Sigmoid colon (tissue), 7 donors: Measurements from ENCODE around the gene IZUMO1R. TPM values are rescaled to one million over a fixed set of nuclear protein-coding genes. Genes with fewer than 3 reads are reported as not detected.

Experiments
- DNase-seq: peaks from one replicate; pipeline ENCODE4 v3.0.0-alpha.2; 2019
- H3K27ac ChIP-seq, 4 donors: fragments of 200-600 bp; sonication (generic); one replicate each; pipeline ENCODE4 v1.5.1; 2016 to 2019; ENCODE audit warnings: mild to moderate bottlenecking in 1 of 4
- H3K27me3 ChIP-seq, 3 donors: fragments of 200-600 bp; sonication (generic); one replicate each; pipeline ENCODE4 v1.5.1; 2019; ENCODE audit warnings: mild to moderate bottlenecking in 1 of 3
- H3K36me3 ChIP-seq, 4 donors: fragments of 200-600 bp; sonication (generic); one replicate each; pipeline ENCODE4 v1.5.1; 2016 to 2019
- H3K4me1 ChIP-seq, 4 donors: fragments of 200-600 bp; sonication (generic); one replicate each; pipeline ENCODE4 v1.5.1; 2017 to 2019
- H3K4me3 ChIP-seq, 4 donors: fragments of 200-600 bp; sonication (generic); one replicate each; pipeline ENCODE4 v1.5.1; 2017 to 2019; ENCODE audit warnings: mild to moderate bottlenecking in 2 of 4, moderate library complexity in 1 of 4
- H3K9me3 ChIP-seq, 4 donors: fragments of 200-600 bp in 3 of 4; sonication (generic) in 3 of 4; one replicate each; pipeline versions ENCODE4 v1.5.1 to v1.6.1; 2013 to 2019
- CTCF ChIP-seq, 4 experiments: fragments of 450-650 bp in 3 of 4; fragments of 200-600 bp in 1 of 4; IDR thresholded peaks; one replicate each; pipeline ENCODE4 v1.5.1; 2016 to 2019; ENCODE audit warnings: antibody characterized with exemption in 4 of 4, mild to moderate bottlenecking in 3 of 4, moderate library complexity in 2 of 4
- EP300 ChIP-seq, 4 donors: sonication (generic); formaldehyde crosslinking; IDR thresholded peaks; one replicate each; pipeline ENCODE4 v1.6.1; 2017; ENCODE audit warnings: antibody characterized with exemption in 4 of 4
- POLR2A ChIP-seq, 2 donors: fragments of 450-650 bp; IDR thresholded peaks; one replicate each; pipeline ENCODE4 v1.6.1; 2016; ENCODE audit warnings: antibody characterized with exemption in 2 of 2, mild to moderate bottlenecking in 2 of 2, moderate library complexity in 2 of 2
- POLR2AphosphoS5 ChIP-seq, 4 donors: sonication (generic); formaldehyde crosslinking; IDR thresholded peaks; one replicate each; pipeline ENCODE4 v1.6.1; 2017; ENCODE audit warnings: antibody characterized with exemption in 4 of 4
- WGBS, 2 donors: extraction: QIAGEN DNeasy Blood & Tissue Kit; methylation state at CpG; one replicate each; pipeline ENCODE4 v1.1.7; 2013; 5-methylcytosine and 5-hydroxymethylcytosine counted together
- intact Hi-C: fragments of 100-400 bp; cut with DNase I; formaldehyde crosslinking; loops from one replicate; pipeline ENCODE4 v1.15.1; 2023
- polyA plus RNA-seq, 3 donors: library from polyadenylated mRNA; stranded (reverse); fragments of 200-250 nt; gene quantifications; one replicate each; pipeline ENCODE4 v1.2.3, GENCODE V29; 2013
- total RNA-seq, 4 donors: library from RNA; depleted of rRNA; stranded (reverse); fragments of >200 nt; gene quantifications; one replicate each; pipeline ENCODE4 v1.1.0, GENCODE V29; 2016
- donor health status: healthy with polysubstance abuse.
- donor health status: Bipolar disorder and iron deficiency.
- donor health status: healthy.

Gene IZUMO1R
- total and polyA plus RNA-seq, 7 donors, result not detected

- Histone ChIP-seq H3K9me3 (no peaks in the 10 kb centered on the region), H3K4me3 (no peak overlapping the region), H3K36me3 (no peaks in the 10 kb centered on the region), H3K27me3 (no peaks in the 10 kb centered on the region), H3K4me1 (peaks cover 0 to 28% (median 19%) of the 10 kb centered on the region in 4 donors), H3K27ac (no peak overlapping the region)
- WGBS, 2 donors, result 94 to 95% methylated on average over 14 of the region's 14 CpGs
- intact Hi-C loops, result no loop called here
- no peak for DNase-seq
- TF ChIP-seq CTCF (IDR thresholded peaks at IDR 0.05), result no peak
- TF ChIP-seq POLR2AphosphoS5 (IDR thresholded peaks at IDR 0.05), result no peak
- no peak for TF ChIP-seq POLR2A (IDR thresholded peaks at IDR 0.05)
- no peak for TF ChIP-seq EP300 (IDR thresholded peaks at IDR 0.05)
Measured at GRCh38 chr11:94307101-94307791, 2.9 kb downstream of the IZUMO1R start.

GRCh38 chr11:94308024-94308423, 3.6 kb downstream of the IZUMO1R start:
- H3K4me3 ChIP-seq, result no peak overlapping the region
- intact Hi-C loops, result no loop called here
- no peaks in the 10 kb centered on the region for H3K36me3 ChIP-seq
- no peak overlapping the region for H3K27ac ChIP-seq
- TF ChIP-seq POLR2AphosphoS5 (IDR thresholded peaks at IDR 0.05), result no peak
- TF ChIP-seq EP300 (IDR thresholded peaks at IDR 0.05), result no peak
- no peak for TF ChIP-seq POLR2A (IDR thresholded peaks at IDR 0.05)
- TF ChIP-seq CTCF (IDR thresholded peaks at IDR 0.05), result no peak
- 79 to 89% methylated on average over 5 of the region's 5 CpGs for WGBS, 2 donors
- H3K27me3 ChIP-seq, result no peaks in the 10 kb centered on the region
- peaks cover 0 to 36% (median 27%) of the 10 kb centered on the region in 4 donors for H3K4me1 ChIP-seq
- DNase-seq, result no peak
- no peaks in the 10 kb centered on the region for H3K9me3 ChIP-seq

GRCh38 chr11:94309757-94310156, 5.4 kb downstream of the IZUMO1R start:
- H3K27me3 ChIP-seq, result no peaks in the 10 kb centered on the region
- no peak overlapping the region for H3K4me3 ChIP-seq
- H3K36me3 ChIP-seq, result no peaks in the 10 kb centered on the region
- H3K4me1 ChIP-seq, result peaks cover 0 to 33% (median 29%) of the 10 kb centered on the region in 4 donors
- WGBS, 2 donors, result 20 to 50% methylated on average over 1 of the region's 1 CpG
- no peak for DNase-seq
- no peak overlapping the region for H3K27ac ChIP-seq
- intact Hi-C loops, result no loop called here
- H3K9me3 ChIP-seq, result no peaks in the 10 kb centered on the region
- TF ChIP-seq POLR2A (IDR thresholded peaks at IDR 0.05), result no peak

GRCh38 chr11:94310191-94310875, 6.0 kb downstream of the IZUMO1R start:
- Histone ChIP-seq H3K4me1 (peaks cover 0 to 34% (median 29%) of the 10 kb centered on the region in 4 donors), H3K4me3 (no peak overlapping the region), H3K9me3 (no peaks in the 10 kb centered on the region), H3K36me3 (no peaks in the 10 kb centered on the region), H3K27ac (no peak overlapping the region), H3K27me3 (no peaks in the 10 kb centered on the region)
- intact Hi-C loops, result no loop called here
- 69 to 70% methylated on average over 5 of the region's 5 CpGs for WGBS, 2 donors
- TF ChIP-seq CTCF (IDR thresholded peaks at IDR 0.05) (no peak), POLR2AphosphoS5 (IDR thresholded peaks at IDR 0.05) (no peak)
- no peak for DNase-seq

GRCh38 chr11:94312339-94312738, 8.0 kb downstream of the IZUMO1R start:
- DNase-seq, result no peak
- Histone ChIP-seq H3K27me3 (no peaks in the 10 kb centered on the region), H3K4me1 (peaks cover 0 to 42% (median 29%) of the 10 kb centered on the region in 4 donors), H3K4me3 (no peak overlapping the region), H3K9me3 (no peaks in the 10 kb centered on the region), H3K36me3 (no peaks in the 10 kb centered on the region), H3K27ac (no peak overlapping the region)
- 62 to 74% methylated on average over 4 of the region's 4 CpGs for WGBS, 2 donors
- intact Hi-C loops, result no loop called here
- TF ChIP-seq POLR2AphosphoS5 (IDR thresholded peaks at IDR 0.05) (no peak), CTCF (IDR thresholded peaks at IDR 0.05) (no peak), EP300 (IDR thresholded peaks at IDR 0.05) (no peak), POLR2A (IDR thresholded peaks at IDR 0.05) (no peak)
